IMR-90 (cell line): Measurements from ENCODE around the gene MGST2. TPM values are rescaled to one million over a fixed set of nuclear protein-coding genes. Genes with fewer than 3 reads are reported as not detected.

ENCODE experiments used
- ATAC-seq: fragments of 200-7000 bp; cut with Tn5 transposase; 2 replicates; pipeline ENCODE4 v1.9.1; 2020; ENCODE audit warnings: low read depth, mild to moderate bottlenecking, moderate library complexity
- BruUV-seq: library from RNA; stranded (reverse); fragments of 400-500 nt; replicated peaks from 2 replicates; lab custom pipeline; 2021; lab: Mats Ljungman, UMichigan
- CTCF ChIA-PET: fragments of 300-600 bp; formaldehyde crosslinking; extraction: SDS; loops from one replicate; lab custom pipeline; 2021; ENCODE audit warnings: antibody characterized with exemption; lab: Yijun Ruan, JAX
- POLR2A ChIA-PET: fragments of 300-600 bp; sonication (Branson Sonifier 250); formaldehyde crosslinking; loops from one replicate; lab custom pipeline; 2022; ENCODE audit warnings: antibody characterized with exemption; ENCODE audit not compliant: unreplicated experiment; lab: Charles Lee
- DNase-seq: peaks from one replicate; pipeline ENCODE4 v3.0.0; 2013
- H2AFZ ChIP-seq: replicated peaks from 2 replicates; pipeline ENCODE3; 2013; ENCODE audit warnings: low read length, mild to moderate bottlenecking; ENCODE audit not compliant: poor library complexity
- H2AK5ac ChIP-seq: 2 replicates; pipeline ENCODE4 v1.6.1; 2013; ENCODE audit warnings: low read depth, low read length, inconsistent platforms
- H2AK9ac ChIP-seq: replicated peaks from 2 replicates; pipeline ENCODE3; 2013; ENCODE audit warnings: mild to moderate bottlenecking, low read depth, low read length, moderate library complexity; ENCODE audit not compliant: poor library complexity
- H2BK120ac ChIP-seq: 2 replicates; pipeline ENCODE4 v1.6.1; 2013; ENCODE audit warnings: low read depth, low read length, inconsistent platforms
- H2BK15ac ChIP-seq: 3 replicates; pipeline ENCODE4 v1.6.1; 2013; ENCODE audit warnings: low read depth, low read length, inconsistent platforms
- H2BK20ac ChIP-seq: 2 replicates; pipeline ENCODE4 v1.6.1; 2013; ENCODE audit warnings: low read depth, mild to moderate bottlenecking, inconsistent platforms, low read length, moderate library complexity
- H2BK5ac ChIP-seq: 2 replicates; pipeline ENCODE4 v1.6.1; 2013; ENCODE audit warnings: mild to moderate bottlenecking, low read depth, low read length, inconsistent platforms; ENCODE audit not compliant: poor library complexity, severe bottlenecking
- H3K14ac ChIP-seq: replicated peaks from 2 replicates; pipeline ENCODE4 v1.6.1; 2013; ENCODE audit warnings: low read depth, low read length, inconsistent platforms
- H3K18ac ChIP-seq: 2 replicates; pipeline ENCODE4 v1.6.1; 2013; ENCODE audit warnings: low read depth, low read length, control low read depth
- H3K23ac ChIP-seq: 2 replicates; pipeline ENCODE4 v1.6.1; 2013; ENCODE audit warnings: low read depth, low read length, inconsistent platforms
- H3K27ac ChIP-seq: 2 replicates; pipeline ENCODE4 v1.5.1; 2013; ENCODE audit warnings: mild to moderate bottlenecking, control low read depth, low read length; ENCODE audit not compliant: insufficient read depth
- H3K27me3 ChIP-seq: 2 replicates; pipeline ENCODE4 v1.6.1; 2013; ENCODE audit warnings: low read length; ENCODE audit not compliant: control insufficient read depth, insufficient read depth
- H3K36me3 ChIP-seq: 2 replicates; pipeline ENCODE4 v1.6.1; 2013; ENCODE audit warnings: low read length, mixed read lengths; ENCODE audit not compliant: control insufficient read depth, insufficient read depth
- H3K4ac ChIP-seq: 2 replicates; pipeline ENCODE4 v1.6.1; 2013; ENCODE audit warnings: low read depth, low read length, inconsistent platforms
- H3K4me1 ChIP-seq: 2 replicates; pipeline ENCODE4 v1.6.1; 2013; ENCODE audit warnings: low read length, mixed read lengths; ENCODE audit not compliant: control insufficient read depth, insufficient read depth
- H3K4me2 ChIP-seq: 2 replicates; pipeline ENCODE4 v1.6.1; 2013; ENCODE audit warnings: low read depth, mild to moderate bottlenecking, control low read depth, low read length, moderate library complexity
- H3K4me3 ChIP-seq: 2 replicates; pipeline ENCODE4 v1.5.1; 2013; ENCODE audit warnings: low read depth, mild to moderate bottlenecking, control low read depth, low read length, moderate library complexity; ENCODE audit not compliant: insufficient read depth
- H3K56ac ChIP-seq: 2 replicates; pipeline ENCODE4 v1.6.1; 2013; ENCODE audit warnings: low read length, inconsistent platforms; ENCODE audit not compliant: insufficient read depth; ENCODE audit errors: extremely low read depth
- H3K79me1 ChIP-seq, 2 experiments: 2 replicates each; pipeline ENCODE4 v1.6.1; 2013; ENCODE audit warnings: low read length in 2 of 2, inconsistent platforms in 1 of 2, low read depth in 1 of 2
- H3K9ac ChIP-seq: 2 replicates; pipeline ENCODE4 v1.6.1; 2013; ENCODE audit warnings: low read depth, low read length, control low read depth
- H3K9me1 ChIP-seq: 2 replicates; pipeline ENCODE4 v1.6.1; 2013; ENCODE audit warnings: low read length, inconsistent platforms; ENCODE audit not compliant: insufficient read depth
- H3K9me3 ChIP-seq: 2 replicates; pipeline ENCODE4 v1.6.1; 2013; ENCODE audit warnings: low read length; ENCODE audit not compliant: control insufficient read depth, insufficient read depth
- H4K20me1 ChIP-seq: 2 replicates; pipeline ENCODE4 v1.6.1; 2013; ENCODE audit warnings: low read length, inconsistent platforms; ENCODE audit not compliant: insufficient read depth
- H4K5ac ChIP-seq: 2 replicates; pipeline ENCODE4 v1.6.1; 2013; ENCODE audit warnings: mild to moderate bottlenecking, low read depth, low read length, control low read depth
- H4K8ac ChIP-seq, 2 experiments: 2 replicates each; pipeline ENCODE4 v1.6.1; 2013; ENCODE audit warnings: low read depth in 2 of 2, low read length in 2 of 2, control low read depth in 1 of 2, inconsistent platforms in 1 of 2
- H4K91ac ChIP-seq: 2 replicates; pipeline ENCODE4 v1.6.1; 2013; ENCODE audit warnings: low read depth, low read length, inconsistent platforms; ENCODE audit not compliant: insufficient read depth
- BHLHE40 ChIP-seq: fragments of 150-350 bp; IDR thresholded peaks from 2 replicates; pipeline ENCODE4 v1.6.1; 2016; ENCODE audit warnings: mild to moderate bottlenecking, low read depth, low read length
- CEBPB ChIP-seq: IDR thresholded peaks from 2 replicates; pipeline ENCODE4 v1.6.1; 2012; ENCODE audit warnings: low read depth, low read length, improper control_type of control experiment
- ELK1 ChIP-seq: fragments of 150-350 bp; IDR thresholded peaks from 2 replicates; pipeline ENCODE4 v1.6.1; 2016; ENCODE audit warnings: low read depth, mild to moderate bottlenecking, low read length, moderate library complexity, borderline replicate concordance
- RCOR1 ChIP-seq: IDR thresholded peaks from 2 replicates; pipeline ENCODE4 v1.6.1; 2012; ENCODE audit warnings: mild to moderate bottlenecking, low read length, improper control_type of control experiment; ENCODE audit not compliant: insufficient replicate concordance
- WGBS, 2 experiments: methylation state at CpG; one replicate each; pipeline versions ENCODE4 v1.1.5 to v1.1.7; 2013; ENCODE audit warnings: missing lambda C conversion rate in 2 of 2; ENCODE audit not compliant: insufficient read length in 1 of 2; ENCODE audit errors: extremely low coverage in 2 of 2; 5-methylcytosine and 5-hydroxymethylcytosine counted together
- dilution Hi-C: fragments of 300-500 bp; cut with HindIII; formaldehyde crosslinking; loops from one replicate; pipeline ENCODE4 v1.14.3; 2018; ENCODE audit warnings: low sequenced_read_pairs; ENCODE audit not compliant: unreplicated experiment
- in situ Hi-C: fragments of 300-500 bp; cut with MboI; formaldehyde crosslinking; loops from 3 replicates; pipeline ENCODE4 v1.14.3; 2019; ENCODE audit warnings: low sequenced_read_pairs, inconsistent platforms, mixed read lengths
- intact Hi-C: fragments of 100-400 bp; cut with micrococcal nuclease; formaldehyde crosslinking; loops from 2 replicates; pipeline ENCODE4 v1.10.0; 2022
- polyA plus RNA-seq, 3 experiments: library from polyadenylated mRNA; depleted of rRNA; stranded (reverse); fragments of >200 nt; gene quantifications; 2 replicates each; pipeline ENCODE4 v1.2.3, GENCODE V29; 2012; ENCODE audit warnings: low replicate concordance in 1 of 3
- total RNA-seq: library from RNA; depleted of rRNA; stranded (reverse); fragments of >200 nt; gene quantifications from 2 replicates; pipeline ENCODE4 v1.2.3, GENCODE V29; 2012

MGST2 gene
- total and polyA plus RNA-seq, 2 of the 4 experiments (the other 2 are of a cell fraction), result 4.8 to 10.5 TPM

- ATAC-seq (no peak), DNase-seq (no peak)
- H3K14ac ChIP-seq, result no peak overlapping the region
- H4K91ac ChIP-seq, result no peak overlapping the region
- no peaks in the 10 kb centered on the region for H3K79me1 ChIP-seq
- in situ Hi-C loops (loop anchor here (10.0 kb wide), 2 partner anchors 422 to 522 kb away; partner anchors contain the start of gene MAML3), intact Hi-C loops (loop anchor here (1.0 to 10.0 kb wide), 6 partner anchors 22 to 1112 kb away; no protein-coding TSS in a partner anchor), dilution Hi-C loops (no loop called here)
- no peak overlapping the region for H3K4me2 ChIP-seq
- H2BK20ac ChIP-seq, result no peak overlapping the region
- CTCF ChIA-PET, result interaction anchor here (1.0 kb wide), 1 partner anchor 275 kb away, joined by 3 read pairs; no protein-coding TSS in a partner anchor
- no CpG with 5 or more reads among the region's 4 CpGs for WGBS, 2 experiments
- no TSS peak for BruUV-seq
- H3K27ac ChIP-seq, result no peak overlapping the region
- no peak overlapping the region for H4K5ac ChIP-seq
- H2AK5ac ChIP-seq, result no peak overlapping the region
- H2AFZ ChIP-seq, result no peak overlapping the region
- H4K8ac ChIP-seq, result no peak overlapping the region; a peak in 1 of 4 replicates
- no peak overlapping the region for H3K18ac ChIP-seq
- no peak overlapping the region for H2BK15ac ChIP-seq
- H3K9me1 ChIP-seq, result no peaks in the 10 kb centered on the region
- H3K9me3 ChIP-seq, result no peaks in the 10 kb centered on the region
- H3K23ac ChIP-seq, result no peak overlapping the region
- H2BK5ac ChIP-seq, result no peak overlapping the region
- H2AK9ac ChIP-seq, result no peak overlapping the region
- no peak overlapping the region for H3K9ac ChIP-seq
- H3K4ac ChIP-seq, result no peak overlapping the region
- no peak overlapping the region for H3K4me3 ChIP-seq
- TF ChIP-seq RCOR1, result no peak
- no peak for TF ChIP-seq BHLHE40
- TF ChIP-seq ELK1, result no peak
- no peak for TF ChIP-seq CEBPB
- H3K56ac ChIP-seq, result no peak overlapping the region
- H4K20me1 ChIP-seq, result no peaks in the 10 kb centered on the region; the same call in 1 of the 2 replicates
- H3K36me3 ChIP-seq, result no peaks in the 10 kb centered on the region
- no peaks in the 10 kb centered on the region for H3K27me3 ChIP-seq
- POLR2A ChIA-PET, result interaction anchor here (0.6 kb wide), 2 partner anchors 181 to 279 kb away, joined by 3 read pairs; no protein-coding TSS in a partner anchor
- no peak overlapping the region for H2BK120ac ChIP-seq
- H3K4me1 ChIP-seq, result peaks cover 6% of the 10 kb centered on the region
Observed at GRCh38 chr4:139732991-139733570, 67.5 kb downstream of the MGST2 start.
